Sigmoid colon (tissue), 7 donors: ENCODE results near the gene ZC3HAV1. TPM values are rescaled to one million over a fixed set of nuclear protein-coding genes. Genes with fewer than 3 reads are reported as not detected.

ENCODE experiments used
- DNase-seq: peaks from one replicate; pipeline ENCODE4 v3.0.0-alpha.2; 2019
- H3K27ac ChIP-seq, 4 donors: fragments of 200-600 bp; sonication (generic); one replicate each; pipeline ENCODE4 v1.5.1; 2016 to 2019; ENCODE audit warnings: mild to moderate bottlenecking in 1 of 4
- H3K27me3 ChIP-seq, 3 donors: fragments of 200-600 bp; sonication (generic); one replicate each; pipeline ENCODE4 v1.5.1; 2019; ENCODE audit warnings: mild to moderate bottlenecking in 1 of 3
- H3K36me3 ChIP-seq, 4 donors: fragments of 200-600 bp; sonication (generic); one replicate each; pipeline ENCODE4 v1.5.1; 2016 to 2019
- H3K4me1 ChIP-seq, 4 donors: fragments of 200-600 bp; sonication (generic); one replicate each; pipeline ENCODE4 v1.5.1; 2017 to 2019
- H3K4me3 ChIP-seq, 4 donors: fragments of 200-600 bp; sonication (generic); one replicate each; pipeline ENCODE4 v1.5.1; 2017 to 2019; ENCODE audit warnings: mild to moderate bottlenecking in 2 of 4, moderate library complexity in 1 of 4
- H3K9me3 ChIP-seq, 4 donors: fragments of 200-600 bp in 3 of 4; sonication (generic) in 3 of 4; one replicate each; pipeline versions ENCODE4 v1.5.1 to v1.6.1; 2013 to 2019
- EP300 ChIP-seq, 4 donors: sonication (generic); formaldehyde crosslinking; IDR thresholded peaks; one replicate each; pipeline ENCODE4 v1.6.1; 2017; ENCODE audit warnings: antibody characterized with exemption in 4 of 4
- POLR2A ChIP-seq, 2 donors: fragments of 450-650 bp; IDR thresholded peaks; one replicate each; pipeline ENCODE4 v1.6.1; 2016; ENCODE audit warnings: antibody characterized with exemption in 2 of 2, mild to moderate bottlenecking in 2 of 2, moderate library complexity in 2 of 2
- POLR2AphosphoS5 ChIP-seq, 4 donors: sonication (generic); formaldehyde crosslinking; IDR thresholded peaks; one replicate each; pipeline ENCODE4 v1.6.1; 2017; ENCODE audit warnings: antibody characterized with exemption in 4 of 4
- whole genome bisulfite sequencing, 2 donors: extraction: QIAGEN DNeasy Blood & Tissue Kit; methylation state at CpG; one replicate each; pipeline ENCODE4 v1.1.7; 2013; 5-methylcytosine and 5-hydroxymethylcytosine counted together
- intact Hi-C: fragments of 100-400 bp; cut with DNase I; formaldehyde crosslinking; loops from one replicate; pipeline ENCODE4 v1.15.1; 2023
- polyA plus RNA-seq, 3 donors: library from polyadenylated mRNA; stranded (reverse); fragments of 200-250 nt; gene quantifications; one replicate each; pipeline ENCODE4 v1.2.3, GENCODE V29; 2013
- total RNA-seq, 4 donors: library from RNA; depleted of rRNA; stranded (reverse); fragments of >200 nt; gene quantifications; one replicate each; pipeline ENCODE4 v1.1.0, GENCODE V29; 2016
- TF ChIP-seq, protein P1 (sequence below), 4 experiments: fragments of 450-650 bp in 3 of 4; fragments of 200-600 bp in 1 of 4; IDR thresholded peaks; one replicate each; pipeline ENCODE4 v1.5.1; 2016 to 2019; ENCODE audit warnings: antibody characterized with exemption in 4 of 4, mild to moderate bottlenecking in 3 of 4, moderate library complexity in 2 of 4
- donor health status: healthy with polysubstance abuse.
- donor health status: Bipolar disorder and iron deficiency.
- donor health status: healthy.

The ZC3HAV1 gene
- total and polyA plus RNA-seq, 7 donors: 4.2 to 29.1 (median 23.4) TPM

DNA sequence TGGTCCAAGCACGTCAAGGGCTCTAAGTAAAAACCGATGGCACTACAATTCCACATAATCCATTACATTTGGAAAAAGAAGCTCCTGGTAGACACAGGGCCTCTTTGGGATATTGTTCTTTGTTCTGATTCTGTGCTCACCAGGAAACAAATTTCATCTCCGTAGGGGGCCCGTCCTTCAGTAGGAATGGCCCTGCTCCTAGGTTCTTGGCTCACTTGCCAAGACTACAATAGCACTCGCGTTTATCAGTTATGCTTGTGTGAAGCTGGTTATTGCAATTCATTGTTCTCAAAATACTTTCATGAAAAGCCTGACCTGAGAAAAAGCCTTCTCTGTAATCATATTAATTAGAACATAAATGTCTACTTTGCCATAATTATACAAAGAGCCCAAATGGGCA, 63.4 kb downstream of the ZC3HAV1 start:
- 95 to 98% methylated on average over 6 of the region's 6 CpGs for WGBS, 2 donors
- intact Hi-C loops: no loop called here

GRCh38 chr7:139044813-139045794, 64.4 kb downstream of the ZC3HAV1 start:
- TF ChIP-seq POLR2AphosphoS5 (IDR thresholded peaks at IDR 0.05) (no peak), EP300 (IDR thresholded peaks at IDR 0.05) (no peak), POLR2A (IDR thresholded peaks at IDR 0.05) (no peak)
- WGBS, 2 donors: 60 to 84% methylated on average over 5 of the region's 5 CpGs
- Histone ChIP-seq H3K27ac (no peak overlapping the region), H3K9me3 (no peaks in the 10 kb centered on the region), H3K4me3 (no peak overlapping the region), H3K4me1 (no peaks in the 10 kb centered on the region), H3K27me3 (no peaks in the 10 kb centered on the region), H3K36me3 (peaks cover 0 to 48% (median 6%) of the 10 kb centered on the region in 4 donors)
- DNase-seq: no peak
- intact Hi-C loops: no loop called here

More for the DNA sequence above, 63.4 kb downstream of the ZC3HAV1 start:
- H3K4me1 ChIP-seq: no peaks in the 10 kb centered on the region
- peaks cover 0 to 57% (median 10%) of the 10 kb centered on the region in 4 donors for H3K36me3 ChIP-seq
- DNase-seq: no peak
- no peak for TF ChIP-seq POLR2AphosphoS5 (IDR thresholded peaks at IDR 0.05)
- TF ChIP-seq, protein P1, sequence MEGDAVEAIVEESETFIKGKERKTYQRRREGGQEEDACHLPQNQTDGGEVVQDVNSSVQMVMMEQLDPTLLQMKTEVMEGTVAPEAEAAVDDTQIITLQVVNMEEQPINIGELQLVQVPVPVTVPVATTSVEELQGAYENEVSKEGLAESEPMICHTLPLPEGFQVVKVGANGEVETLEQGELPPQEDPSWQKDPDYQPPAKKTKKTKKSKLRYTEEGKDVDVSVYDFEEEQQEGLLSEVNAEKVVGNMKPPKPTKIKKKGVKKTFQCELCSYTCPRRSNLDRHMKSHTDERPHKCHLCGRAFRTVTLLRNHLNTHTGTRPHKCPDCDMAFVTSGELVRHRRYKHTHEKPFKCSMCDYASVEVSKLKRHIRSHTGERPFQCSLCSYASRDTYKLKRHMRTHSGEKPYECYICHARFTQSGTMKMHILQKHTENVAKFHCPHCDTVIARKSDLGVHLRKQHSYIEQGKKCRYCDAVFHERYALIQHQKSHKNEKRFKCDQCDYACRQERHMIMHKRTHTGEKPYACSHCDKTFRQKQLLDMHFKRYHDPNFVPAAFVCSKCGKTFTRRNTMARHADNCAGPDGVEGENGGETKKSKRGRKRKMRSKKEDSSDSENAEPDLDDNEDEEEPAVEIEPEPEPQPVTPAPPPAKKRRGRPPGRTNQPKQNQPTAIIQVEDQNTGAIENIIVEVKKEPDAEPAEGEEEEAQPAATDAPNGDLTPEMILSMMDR (IDR thresholded peaks at IDR 0.05): no peak
- no peak for TF ChIP-seq POLR2A (IDR thresholded peaks at IDR 0.05)
- no peak for TF ChIP-seq EP300 (IDR thresholded peaks at IDR 0.05)
- H3K4me3 ChIP-seq: no peak overlapping the region
- H3K27me3 ChIP-seq: no peaks in the 10 kb centered on the region
- no peaks in the 10 kb centered on the region for H3K9me3 ChIP-seq
- no peak overlapping the region for H3K27ac ChIP-seq

DNA sequence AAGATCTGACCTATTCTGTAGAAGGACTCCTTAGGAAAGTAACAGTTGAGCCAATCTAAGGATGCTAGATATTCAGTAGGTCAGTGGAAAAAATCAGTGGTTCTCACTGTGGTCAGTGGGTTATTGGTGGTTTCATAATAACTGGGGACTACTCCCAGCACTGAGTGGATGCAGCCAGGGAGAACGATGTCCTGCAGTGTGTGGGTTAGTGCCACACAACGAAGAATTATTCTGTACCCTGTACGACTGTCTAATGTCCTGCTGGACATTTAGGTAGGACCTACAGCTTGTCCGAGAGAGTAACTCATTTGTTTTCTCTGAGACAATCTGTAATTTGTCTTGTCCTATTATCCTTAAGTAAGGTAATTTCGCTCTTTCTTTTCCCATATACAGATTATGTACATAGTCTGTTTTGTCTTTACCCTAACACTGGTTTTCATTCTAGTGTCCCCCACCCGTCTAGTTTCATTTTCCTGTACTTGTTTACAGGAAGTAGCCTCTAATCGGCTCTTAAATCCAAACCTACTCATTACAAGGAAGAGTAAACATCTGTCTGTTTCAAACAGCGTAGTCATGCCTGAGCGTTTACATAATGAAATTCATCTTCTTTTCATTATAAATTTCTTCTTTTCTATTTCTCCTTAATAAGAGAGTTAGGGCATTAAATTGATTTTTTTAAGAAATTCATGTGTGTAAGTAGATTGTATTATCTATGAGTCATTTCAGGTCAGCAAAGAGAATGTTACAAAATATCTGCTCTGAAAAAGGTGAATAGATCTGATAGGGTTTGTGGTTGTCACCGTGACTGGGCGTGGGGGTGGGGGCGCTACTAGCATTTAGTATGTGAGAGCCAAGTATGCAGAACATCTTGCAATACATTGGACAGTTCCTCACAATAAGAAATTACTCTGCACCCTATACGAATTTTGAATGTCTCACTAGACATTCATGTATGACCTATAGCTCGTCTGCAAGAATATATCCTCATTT, 65.4 kb downstream of the ZC3HAV1 start:
- no peak for DNase-seq
- TF ChIP-seq POLR2AphosphoS5 (IDR thresholded peaks at IDR 0.05): no peak
- TF ChIP-seq EP300 (IDR thresholded peaks at IDR 0.05): no peak
- no peak for TF ChIP-seq POLR2A (IDR thresholded peaks at IDR 0.05)
- TF ChIP-seq, protein P1 (IDR thresholded peaks at IDR 0.05): no peak
- WGBS, 2 donors: 55 to 77% methylated on average over 14 of the region's 14 CpGs
- no peaks in the 10 kb centered on the region for H3K27me3 ChIP-seq
- H3K4me3 ChIP-seq: no peak overlapping the region
- no peaks in the 10 kb centered on the region for H3K4me1 ChIP-seq
- no peaks in the 10 kb centered on the region for H3K9me3 ChIP-seq
- H3K36me3 ChIP-seq: peaks cover 0 to 40% (median 6%) of the 10 kb centered on the region in 4 donors
- no peak overlapping the region for H3K27ac ChIP-seq
- intact Hi-C loops: no loop called here

GRCh38 chr7:139041378-139042085, 68.0 kb downstream of the ZC3HAV1 start:
- TF ChIP-seq EP300 (IDR thresholded peaks at IDR 0.05) (no peak), POLR2A (IDR thresholded peaks at IDR 0.05) (no peak), POLR2AphosphoS5 (IDR thresholded peaks at IDR 0.05) (no peak)
- TF ChIP-seq, protein P1 (IDR thresholded peaks at IDR 0.05): no peak
- intact Hi-C loops: no loop called here
- H3K27ac ChIP-seq: no peak overlapping the region
- H3K36me3 ChIP-seq: peaks cover 0 to 15% (median 1%) of the 10 kb centered on the region in 4 donors
- H3K27me3 ChIP-seq: no peaks in the 10 kb centered on the region
- H3K4me3 ChIP-seq: no peak overlapping the region
- DNase-seq: no peak
- WGBS, 2 donors: 50 to 59% methylated on average over 6 of the region's 6 CpGs
- H3K4me1 ChIP-seq: peaks cover 0 to under 1% (median 0%) of the 10 kb centered on the region in 4 donors
- H3K9me3 ChIP-seq: no peaks in the 10 kb centered on the region
